LNCaP clone FGC (cell line): ENCODE results near the gene UCHL3.

Experiments used
- DNase-seq: peaks from one replicate; pipeline ENCODE4 v3.0.0-alpha.2; 2011; ENCODE audit warnings: low read depth
- H3K4me3 ChIP-seq: 2 replicates; pipeline ENCODE4 v1.5.1; 2011; ENCODE audit warnings: mild to moderate bottlenecking, low read depth, low read length, control low read depth
- CTCF ChIP-seq: IDR thresholded peaks from 2 replicates; pipeline ENCODE4 v1.5.1; 2012; ENCODE audit warnings: mild to moderate bottlenecking; ENCODE audit not compliant: control insufficient read depth, insufficient read depth; ENCODE audit errors: extremely low read depth

Gene UCHL3

DNA sequence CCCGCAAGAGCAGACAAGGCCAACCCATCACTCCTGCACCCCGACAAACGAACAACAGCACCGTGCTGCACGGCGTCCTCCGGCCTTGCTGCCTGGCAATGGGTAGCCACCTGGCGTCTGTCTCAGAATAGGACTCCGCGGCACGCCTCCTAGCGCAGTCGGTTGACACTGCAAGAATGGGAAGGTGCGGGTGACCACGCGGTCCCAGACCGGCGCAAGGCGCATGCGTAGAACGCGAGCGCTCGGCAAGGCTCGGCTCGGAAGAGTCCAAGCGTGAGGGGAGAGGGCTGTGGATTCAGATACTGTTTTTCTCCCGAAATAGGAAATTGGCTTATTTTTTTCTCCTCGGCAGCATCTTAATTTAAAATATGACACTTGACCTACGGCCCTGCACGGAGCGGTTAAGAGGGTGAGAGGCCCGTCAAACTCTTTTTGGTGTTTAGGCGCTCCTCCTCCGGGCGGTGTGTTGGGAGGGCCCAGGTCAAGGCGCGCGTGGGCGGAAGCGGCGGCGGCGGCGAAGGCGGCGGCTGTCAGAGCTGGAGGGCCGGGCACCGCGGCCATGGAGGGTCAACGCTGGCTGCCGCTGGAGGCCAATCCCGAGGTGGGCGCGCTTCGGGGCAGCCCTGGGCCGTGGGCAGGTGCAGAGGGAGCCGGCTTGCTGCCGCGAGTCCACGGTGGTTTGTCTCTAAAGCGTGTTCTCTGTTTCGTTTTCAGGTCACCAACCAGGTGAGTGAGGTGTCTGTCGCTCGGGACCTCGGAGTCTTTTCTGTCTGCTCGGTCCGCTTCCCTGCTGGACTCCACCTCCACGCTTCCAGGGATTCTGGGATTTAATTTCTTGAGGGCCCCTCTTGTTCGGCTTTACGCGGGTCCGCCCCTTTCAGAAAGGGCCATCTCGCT lies at the start of gene UCHL3:
TSS of gene UCHL3 (plus strand) at position 530 of the 897 bp plus-strand sequence. CDS start at position 560, 30 bp downstream.
- peak; percentile 84 for DNase-seq
- peak; percentile 89 for TF ChIP-seq CTCF
- peak within 1 kb of the TSS; percentile 97 for H3K4me3 ChIP-seq

GRCh38 chr13:75505327-75505726 lies 44.3 kb upstream of the UCHL3 start:
- TF ChIP-seq CTCF, result no peak
- H3K4me3 ChIP-seq, result no peak overlapping the region
- no peak for DNase-seq

GRCh38 chr13:75506018-75506417 lies 43.6 kb upstream of the UCHL3 start:
- TF ChIP-seq CTCF, result no peak
- no peak for DNase-seq
- no peak overlapping the region for H3K4me3 ChIP-seq

GRCh38 chr13:75507027-75508001 lies 42.3 kb upstream of the UCHL3 start:
- DNase-seq, result no peak
- TF ChIP-seq CTCF, result no peak
- no peak overlapping the region for H3K4me3 ChIP-seq

GRCh38 chr13:75508002-75508548 lies 41.5 kb upstream of the UCHL3 start:
- H3K4me3 ChIP-seq, result no peak overlapping the region
- no peak for DNase-seq
- no peak for TF ChIP-seq CTCF

GRCh38 chr13:75511051-75511625 lies 38.5 kb upstream of the UCHL3 start:
- peak; percentile 19 for DNase-seq
- no peak overlapping the region for H3K4me3 ChIP-seq
- no peak for TF ChIP-seq CTCF
